H9 (cell line): ENCODE data around the gene MYH16. TPM values are rescaled to one million over a fixed set of nuclear protein-coding genes. Genes with fewer than 3 reads are reported as not detected.

Source experiments
- DNase-seq: peaks from one replicate; pipeline ENCODE4 v3.0.0-alpha.2; 2017
- H2AFZ ChIP-seq: one replicate; pipeline ENCODE4 v1.6.1; 2013; ENCODE audit warnings: mild to moderate bottlenecking, low read length, control low read depth, moderate library complexity
- H2AK5ac ChIP-seq: 2 replicates; pipeline ENCODE4 v1.6.1; 2013; ENCODE audit warnings: low read length, control low read depth, mixed read lengths; ENCODE audit not compliant: insufficient read length
- H2BK120ac ChIP-seq: one replicate; pipeline ENCODE4 v1.6.1; 2013; ENCODE audit warnings: low read depth, mild to moderate bottlenecking, low read length, control low read depth, inconsistent platforms; ENCODE audit not compliant: poor library complexity, severe bottlenecking
- H2BK12ac ChIP-seq: 2 replicates; pipeline ENCODE4 v1.6.1; 2013; ENCODE audit warnings: low read length, control low read depth, mixed read lengths, low read depth; ENCODE audit not compliant: insufficient read length
- H2BK15ac ChIP-seq: 2 replicates; pipeline ENCODE4 v1.6.1; 2013; ENCODE audit warnings: low read depth, low read length, control low read depth
- H2BK20ac ChIP-seq: one replicate; pipeline ENCODE4 v1.6.1; 2013; ENCODE audit warnings: low read depth, mild to moderate bottlenecking, low read length, control low read depth, inconsistent platforms; ENCODE audit not compliant: poor library complexity, severe bottlenecking
- H2BK5ac ChIP-seq: 2 replicates; pipeline ENCODE4 v1.6.1; 2013; ENCODE audit warnings: low read length, control low read depth, mixed read lengths; ENCODE audit not compliant: insufficient read length
- H3K14ac ChIP-seq: 2 replicates; pipeline ENCODE4 v1.6.1; 2013; ENCODE audit warnings: low read length, control low read depth; ENCODE audit not compliant: insufficient read depth
- H3K18ac ChIP-seq: 2 replicates; pipeline ENCODE4 v1.6.1; 2013; ENCODE audit warnings: low read depth, mild to moderate bottlenecking, mixed read lengths, low read length, control low read depth; ENCODE audit not compliant: insufficient read length
- H3K23ac ChIP-seq: 2 replicates; pipeline ENCODE4 v1.6.1; 2013; ENCODE audit warnings: low read length, control low read depth, mixed read lengths, low read depth; ENCODE audit not compliant: insufficient read length
- H3K23me2 ChIP-seq: 2 replicates; pipeline ENCODE4 v1.6.1; 2013; ENCODE audit warnings: low read depth, mild to moderate bottlenecking, mixed read lengths, low read length, control low read depth; ENCODE audit not compliant: insufficient read length, poor library complexity, severe bottlenecking
- H3K27ac ChIP-seq: 2 replicates; pipeline ENCODE4 v1.5.1; 2013; ENCODE audit warnings: low read length, control low read depth, mixed read lengths, low read depth; ENCODE audit not compliant: insufficient read length
- H3K27me3 ChIP-seq: 2 replicates; pipeline ENCODE4 v1.6.1; 2013; ENCODE audit warnings: low read length, control low read depth, inconsistent platforms; ENCODE audit not compliant: insufficient read depth
- H3K4ac ChIP-seq: 2 replicates; pipeline ENCODE4 v1.6.1; 2013; ENCODE audit warnings: low read depth, mild to moderate bottlenecking, control low read depth, inconsistent platforms, low read length, moderate library complexity
- H3K4me1 ChIP-seq: 2 replicates; pipeline ENCODE4 v1.6.1; 2013; ENCODE audit warnings: low read length, control low read depth, inconsistent platforms; ENCODE audit not compliant: insufficient read depth
- H3K4me2 ChIP-seq: 2 replicates; pipeline ENCODE4 v1.6.1; 2013; ENCODE audit warnings: low read length, control low read depth, mixed read lengths; ENCODE audit not compliant: insufficient read length, insufficient read depth
- H3K56ac ChIP-seq: 2 replicates; pipeline ENCODE4 v1.6.1; 2013; ENCODE audit warnings: low read depth, mild to moderate bottlenecking, mixed read lengths, low read length, control low read depth; ENCODE audit not compliant: insufficient read length
- H3K79me1 ChIP-seq: 2 replicates; pipeline ENCODE4 v1.6.1; 2013; ENCODE audit warnings: low read depth, mild to moderate bottlenecking, moderate library complexity, low read length, control low read depth, inconsistent platforms; ENCODE audit not compliant: insufficient read depth, poor library complexity, severe bottlenecking
- H3K79me2 ChIP-seq: 2 replicates; pipeline ENCODE4 v1.6.1; 2013; ENCODE audit warnings: low read length, control low read depth, inconsistent platforms; ENCODE audit not compliant: insufficient read depth
- H3K9ac ChIP-seq: 2 replicates; pipeline ENCODE4 v1.6.1; 2013; ENCODE audit warnings: low read length, control low read depth, mixed read lengths; ENCODE audit not compliant: insufficient read length; ENCODE audit errors: extremely low read depth
- H3K9me3 ChIP-seq: one replicate; pipeline ENCODE4 v1.6.1; 2013; ENCODE audit warnings: low read depth, low read length, inconsistent platforms; ENCODE audit not compliant: control insufficient read depth
- H3T11ph ChIP-seq: one replicate; pipeline ENCODE4 v1.6.1; 2013; ENCODE audit warnings: mild to moderate bottlenecking, low read length, control low read depth, inconsistent platforms
- H4K20me1 ChIP-seq: one replicate; pipeline ENCODE4 v1.6.1; 2013; ENCODE audit not compliant: control insufficient read depth, insufficient read length, insufficient read depth
- H4K5ac ChIP-seq: 2 replicates; pipeline ENCODE4 v1.6.1; 2013; ENCODE audit warnings: low read depth, mild to moderate bottlenecking, mixed read lengths, low read length, control low read depth; ENCODE audit not compliant: insufficient read length
- H4K8ac ChIP-seq: replicated peaks from 2 replicates; pipeline ENCODE4 v1.6.1; 2013; ENCODE audit warnings: low read length, control low read depth, mixed read lengths, low read depth; ENCODE audit not compliant: insufficient read length
- H4K91ac ChIP-seq: 2 replicates; pipeline ENCODE4 v1.6.1; 2013; ENCODE audit warnings: low read depth, mild to moderate bottlenecking, moderate library complexity, mixed read lengths, low read length, control low read depth; ENCODE audit not compliant: insufficient read length
- H3K27ac Mint-ChIP-seq, 3 experiments: 2 replicates in 2 of 3; 3 replicates in 1 of 3; pipeline ENCODE4 v1.8.0; 2020 to 2021; ENCODE audit warnings: mixed read lengths in 3 of 3, mild to moderate bottlenecking in 1 of 3, moderate library complexity in 1 of 3
- H3K27me3 Mint-ChIP-seq: 2 replicates; pipeline ENCODE4 v1.8.0; 2021; ENCODE audit warnings: low read depth, mild to moderate bottlenecking, moderate library complexity, mixed read lengths
- H3K36me3 Mint-ChIP-seq, 3 experiments: 2 replicates in 2 of 3; 3 replicates in 1 of 3; pipeline ENCODE4 v1.8.0; 2020 to 2021; ENCODE audit warnings: low read depth in 3 of 3, mixed read lengths in 3 of 3; ENCODE audit not compliant: insufficient read depth in 1 of 3
- H3K4me1 Mint-ChIP-seq, 2 experiments: 2 replicates each; pipeline ENCODE4 v1.8.0; 2020; ENCODE audit warnings: mixed read lengths in 2 of 2
- H3K4me3 Mint-ChIP-seq, 2 experiments: 2 replicates in 1 of 2; 3 replicates in 1 of 2; pipeline ENCODE4 v1.8.0; 2020 to 2021; ENCODE audit warnings: mild to moderate bottlenecking in 2 of 2, mixed read lengths in 2 of 2, moderate library complexity in 1 of 2
- H3K9me3 Mint-ChIP-seq, 2 experiments: 2 replicates in 1 of 2; 3 replicates in 1 of 2; pipeline ENCODE4 v1.8.0; 2020; ENCODE audit warnings: mild to moderate bottlenecking in 2 of 2, mixed read lengths in 2 of 2, moderate library complexity in 1 of 2
- WGBS: extraction: QIAGEN DNeasy Blood & Tissue Kit; methylation state at CpG from one replicate; pipeline ENCODE4 v1.1.7; 2013; ENCODE audit warnings: missing lambda C conversion rate, low lambda C conversion rate, mixed read lengths; ENCODE audit not compliant: insufficient read length; ENCODE audit errors: extremely low coverage; 5-methylcytosine and 5-hydroxymethylcytosine counted together
- total RNA-seq: library from RNA; stranded (reverse); gene quantifications from 2 replicates; pipeline ENCODE4 v1.2.1, GENCODE V29; 2021
- TF ChIP-seq, protein P1 (sequence below): fragments of 200-600 bp; sonication (generic); conservative IDR thresholded peaks from 3 replicates; pipeline ENCODE4 v1.8.0; 2021; ENCODE audit warnings: antibody characterized with exemption, mild to moderate bottlenecking

MYH16 gene
- total RNA-seq, 1 experiment from 2014 or later, result not detected

GRCh38 chr7:99253369-99253768, 19.3 kb upstream of the MYH16 start:
- WGBS, result no CpG with 5 or more reads among the region's 9 CpGs
- Histone ChIP-seq H4K5ac (no peak overlapping the region), H4K20me1 (no peaks in the 10 kb centered on the region), H2BK5ac (no peak overlapping the region), H3K9me3 (no peaks in the 10 kb centered on the region), H2BK12ac (no peak overlapping the region), H2AK5ac (no peak overlapping the region), H2BK20ac (no peak overlapping the region), H3K18ac (no peak overlapping the region), H3K4me1 (no peaks in the 10 kb centered on the region), H3K27me3 (no peaks in the 10 kb centered on the region), H2BK120ac (no peak overlapping the region), H3K14ac (no peak overlapping the region; the same call in 1 of the 2 replicates), H3K4me2 (no peak overlapping the region), H4K91ac (no peak overlapping the region), H2BK15ac (no peak overlapping the region), H3K23ac (no peak overlapping the region), H3K23me2 (no peaks in the 10 kb centered on the region), H3T11ph (no peak overlapping the region), H3K79me2 (no peaks in the 10 kb centered on the region), H3K79me1 (no peaks in the 10 kb centered on the region), H2AFZ (no peak overlapping the region), H3K27ac (no peak overlapping the region), H3K56ac (no peak overlapping the region), H3K9ac (no peak overlapping the region), H4K8ac (no peak overlapping the region), H3K4ac (no peak overlapping the region)
- H3K27ac Mint-ChIP-seq, result no peak overlapping the region
- TF ChIP-seq, protein P1, sequence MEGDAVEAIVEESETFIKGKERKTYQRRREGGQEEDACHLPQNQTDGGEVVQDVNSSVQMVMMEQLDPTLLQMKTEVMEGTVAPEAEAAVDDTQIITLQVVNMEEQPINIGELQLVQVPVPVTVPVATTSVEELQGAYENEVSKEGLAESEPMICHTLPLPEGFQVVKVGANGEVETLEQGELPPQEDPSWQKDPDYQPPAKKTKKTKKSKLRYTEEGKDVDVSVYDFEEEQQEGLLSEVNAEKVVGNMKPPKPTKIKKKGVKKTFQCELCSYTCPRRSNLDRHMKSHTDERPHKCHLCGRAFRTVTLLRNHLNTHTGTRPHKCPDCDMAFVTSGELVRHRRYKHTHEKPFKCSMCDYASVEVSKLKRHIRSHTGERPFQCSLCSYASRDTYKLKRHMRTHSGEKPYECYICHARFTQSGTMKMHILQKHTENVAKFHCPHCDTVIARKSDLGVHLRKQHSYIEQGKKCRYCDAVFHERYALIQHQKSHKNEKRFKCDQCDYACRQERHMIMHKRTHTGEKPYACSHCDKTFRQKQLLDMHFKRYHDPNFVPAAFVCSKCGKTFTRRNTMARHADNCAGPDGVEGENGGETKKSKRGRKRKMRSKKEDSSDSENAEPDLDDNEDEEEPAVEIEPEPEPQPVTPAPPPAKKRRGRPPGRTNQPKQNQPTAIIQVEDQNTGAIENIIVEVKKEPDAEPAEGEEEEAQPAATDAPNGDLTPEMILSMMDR, result no peak
- H3K27me3 Mint-ChIP-seq, result no peaks in the 10 kb centered on the region
- DNase-seq, result no peak
- no peaks in the 10 kb centered on the region for H3K9me3 Mint-ChIP-seq
- no peaks in the 10 kb centered on the region for H3K36me3 Mint-ChIP-seq
- H3K4me1 Mint-ChIP-seq, result peaks cover 12 to 18% of the 10 kb centered on the region in 2 experiments; a peak in 3 of 4 replicates
- no peak overlapping the region for H3K4me3 Mint-ChIP-seq
